HCEC 1CT (cell line): Measurements from ENCODE around the gene EXOSC3.
A peak's percentile ranks its signal among the peaks of the same experiment; 100 is the strongest.
"Not testable (repeated sequence)": the region's sequence is repeated elsewhere in the genome, so short reads cannot be mapped to it uniquely, and the experiment has no call there.

Experiments
- DNase-seq: peaks from one replicate; pipeline ENCODE4 v3.0.0-alpha.2; 2017

The EXOSC3 gene

GRCh38 chr9:37784616-37785483 lies at the start of gene EXOSC3:
EXOSC3 (minus strand) TSS chr9:37785064; CDS start chr9:37785044, 20 bp downstream.
- DNase-seq, result peak; percentile 92

- DNase-seq, result no peak
Measured at GRCh38 chr9:37827483-37828165, 42.8 kb upstream of the EXOSC3 start.

GRCh38 chr9:37825174-37825573 lies 40.3 kb upstream of the EXOSC3 start:
- not testable (repeated sequence) for DNase-seq

- no peak for DNase-seq
Measured at GRCh38 chr9:37820142-37820541, 35.3 kb upstream of the EXOSC3 start.

GRCh38 chr9:37818849-37819248 lies 34.0 kb upstream of the EXOSC3 start:
- DNase-seq, result no peak

- DNase-seq, result no peak
Measured at GRCh38 chr9:37812773-37813379, 28.0 kb upstream of the EXOSC3 start.

GRCh38 chr9:37811906-37812476 lies 27.1 kb upstream of the EXOSC3 start:
- no peak for DNase-seq

GRCh38 chr9:37809676-37810075 lies 24.8 kb upstream of the EXOSC3 start:
- not testable (repeated sequence) for DNase-seq

- DNase-seq, result no peak
Measured at GRCh38 chr9:37806271-37806670, 21.4 kb upstream of the EXOSC3 start.

- DNase-seq, result no peak
Measured at GRCh38 chr9:37801959-37802711, 17.3 kb upstream of the EXOSC3 start.

GRCh38 chr9:37801287-37801850 lies 16.5 kb upstream of the EXOSC3 start:
- peak; percentile 28 for DNase-seq

- DNase-seq, result peak; percentile 76
Measured at GRCh38 chr9:37800631-37801286, 15.9 kb upstream of the EXOSC3 start, which contains the start of gene DCAF10. DCAF10 (plus strand) TSS chr9:37800797; CDS start chr9:37800867, 70 bp downstream.

- no peak for DNase-seq
Measured at GRCh38 chr9:37798677-37799076, 13.8 kb upstream of the EXOSC3 start.

GRCh38 chr9:37796232-37796631 lies 11.4 kb upstream of the EXOSC3 start:
- no peak for DNase-seq

- DNase-seq, result no peak
Measured at GRCh38 chr9:37792122-37792521, 7.3 kb upstream of the EXOSC3 start.

- DNase-seq, result no peak
Measured at GRCh38 chr9:37790096-37790495, 5.2 kb upstream of the EXOSC3 start.

GRCh38 chr9:37788332-37788731 lies 3.5 kb upstream of the EXOSC3 start:
- DNase-seq, result no peak

GRCh38 chr9:37787059-37787458 lies 2.2 kb upstream of the EXOSC3 start:
- DNase-seq, result no peak

GRCh38 chr9:37784291-37784615 lies 611 bp downstream of the EXOSC3 start:
- DNase-seq, result no peak

- DNase-seq, result no peak
Measured at GRCh38 chr9:37778534-37778933, 6.3 kb downstream of the EXOSC3 start.

- peak; percentile 76 for DNase-seq
Measured at GRCh38 chr9:37776328-37776727, 8.5 kb downstream of the EXOSC3 start.
